Endothelial cell (in vitro differentiated cells): ENCODE data around the gene PLBD1. TPM values are rescaled to one million over a fixed set of nuclear protein-coding genes. Genes with fewer than 3 reads are reported as not detected.

Experiments
- DNase-seq: peaks from one replicate; pipeline ENCODE4 v3.0.0; 2021; ENCODE audit warnings: low spot score
- H3K27ac Mint-ChIP-seq: one replicate; pipeline ENCODE4 v1.8.0; 2021; ENCODE audit warnings: mixed read lengths, inconsistent platforms; ENCODE audit not compliant: unreplicated experiment
- H3K27me3 Mint-ChIP-seq: one replicate; pipeline ENCODE4 v1.8.0; 2021; ENCODE audit warnings: mild to moderate bottlenecking, moderate library complexity, mixed read lengths, inconsistent platforms; ENCODE audit not compliant: unreplicated experiment
- H3K36me3 Mint-ChIP-seq: one replicate; pipeline ENCODE4 v1.8.0; 2021; ENCODE audit warnings: mild to moderate bottlenecking, low read depth, mixed read lengths, inconsistent platforms; ENCODE audit not compliant: unreplicated experiment
- H3K4me1 Mint-ChIP-seq: one replicate; pipeline ENCODE4 v1.8.0; 2021; ENCODE audit warnings: mild to moderate bottlenecking, mixed read lengths, inconsistent platforms; ENCODE audit not compliant: unreplicated experiment
- H3K4me3 Mint-ChIP-seq: one replicate; pipeline ENCODE4 v1.8.0; 2021; ENCODE audit warnings: mild to moderate bottlenecking, mixed read lengths, inconsistent platforms; ENCODE audit not compliant: unreplicated experiment
- H3K9me3 Mint-ChIP-seq: one replicate; pipeline ENCODE4 v1.8.0; 2021; ENCODE audit warnings: mixed read lengths, inconsistent platforms; ENCODE audit not compliant: unreplicated experiment
- CTCF ChIP-seq: fragments of 200-600 bp; sonication (generic); IDR thresholded peaks from one replicate; pipeline ENCODE4 v1.5.0; 2021; ENCODE audit warnings: antibody characterized with exemption; ENCODE audit not compliant: unreplicated experiment
- total RNA-seq: library from RNA; stranded (reverse); fragmentation: NEBNext Ultra II Directional; extraction: Animal tissue kit (Norgen Biotek cat#: 25700); gene quantifications from one replicate; pipeline ENCODE4 v1.2.1, GENCODE V29; 2021; ENCODE audit not compliant: unreplicated experiment

The PLBD1 gene
- total RNA-seq, 1 donor from 2014 or later: 21.2 TPM

GRCh38 chr12:14540801-14541462, 26.8 kb downstream of the PLBD1 start:
- no peak for DNase-seq
- H3K36me3 Mint-ChIP-seq: peaks cover 6% of the 10 kb centered on the region
- H3K4me1 Mint-ChIP-seq: no peaks in the 10 kb centered on the region
- H3K27me3 Mint-ChIP-seq: no peaks in the 10 kb centered on the region
- no peak overlapping the region for H3K27ac Mint-ChIP-seq
- no peak for TF ChIP-seq CTCF
- no peak overlapping the region for H3K4me3 Mint-ChIP-seq
- H3K9me3 Mint-ChIP-seq: no peaks in the 10 kb centered on the region

- TF ChIP-seq CTCF: no peak
- H3K27me3 Mint-ChIP-seq: no peaks in the 10 kb centered on the region
- no peak for DNase-seq
Measured at GRCh38 chr12:14537088-14537487, 30.6 kb downstream of the PLBD1 start.

GRCh38 chr12:14532152-14532551, 35.5 kb downstream of the PLBD1 start:
- Mint-ChIP-seq H3K27me3 (no peaks in the 10 kb centered on the region), H3K36me3 (peaks cover 12% of the 10 kb centered on the region), H3K27ac (no peak overlapping the region), H3K4me3 (no peak overlapping the region), H3K4me1 (no peaks in the 10 kb centered on the region), H3K9me3 (no peaks in the 10 kb centered on the region)
- no peak for TF ChIP-seq CTCF
- DNase-seq: no peak

More at GRCh38 chr12:14537088-14537487, 30.6 kb downstream of the PLBD1 start:
- no peak overlapping the region for H3K4me3 Mint-ChIP-seq
- peaks cover 12% of the 10 kb centered on the region for H3K36me3 Mint-ChIP-seq
- no peaks in the 10 kb centered on the region for H3K9me3 Mint-ChIP-seq
- no peaks in the 10 kb centered on the region for H3K4me1 Mint-ChIP-seq
- no peak overlapping the region for H3K27ac Mint-ChIP-seq

- Mint-ChIP-seq H3K27ac (no peak overlapping the region), H3K9me3 (no peaks in the 10 kb centered on the region), H3K27me3 (no peaks in the 10 kb centered on the region), H3K4me3 (no peak overlapping the region), H3K4me1 (no peaks in the 10 kb centered on the region), H3K36me3 (peaks cover 21% of the 10 kb centered on the region)
- TF ChIP-seq CTCF: no peak
- DNase-seq: no peak
Measured at GRCh38 chr12:14525964-14526363, 41.7 kb downstream of the PLBD1 start.

GRCh38 chr12:14521822-14522221, 45.9 kb downstream of the PLBD1 start:
- Mint-ChIP-seq H3K4me1 (no peaks in the 10 kb centered on the region), H3K9me3 (no peaks in the 10 kb centered on the region), H3K36me3 (peaks cover 23% of the 10 kb centered on the region), H3K4me3 (no peak overlapping the region), H3K27ac (no peak overlapping the region), H3K27me3 (no peaks in the 10 kb centered on the region)
- no peak for TF ChIP-seq CTCF
- no peak for DNase-seq
